Spleen (tissue), 11 donors: ENCODE results near the gene VCP. TPM values are rescaled to one million over a fixed set of nuclear protein-coding genes. Genes with fewer than 3 reads are reported as not detected.

Source experiments
- DNase-seq: peaks from one replicate; pipeline ENCODE4 v3.0.0-alpha.2; 2020
- H3K27ac ChIP-seq, 8 donors: fragments of 200-600 bp; sonication (generic) in 7 of 8; 1 replicate in 4 of 8; 2 replicates in 4 of 8; pipeline versions ENCODE4 v1.5.0 to v1.8.0; 2016 to 2021; ENCODE audit warnings: inconsistent platforms in 4 of 8, mild to moderate bottlenecking in 4 of 8, moderate library complexity in 1 of 8
- H3K27me3 ChIP-seq, 7 donors: fragments of 200-600 bp; sonication (generic) in 6 of 7; replicated peaks in 1 of 7; 1 replicate in 4 of 7; 2 replicates in 3 of 7; pipeline versions ENCODE4 v1.5.0 to v1.8.0; 2016 to 2021; ENCODE audit warnings: inconsistent platforms in 3 of 7, mild to moderate bottlenecking in 1 of 7
- H3K36me3 ChIP-seq, 6 donors: fragments of 200-600 bp; sonication (generic) in 5 of 6; 1 replicate in 4 of 6; 2 replicates in 2 of 6; pipeline versions ENCODE4 v1.5.0 to v1.8.0; 2016 to 2021; ENCODE audit warnings: inconsistent platforms in 2 of 6
- H3K4me1 ChIP-seq, 6 donors: fragments of 200-600 bp; sonication (generic) in 5 of 6; 1 replicate in 3 of 6; 2 replicates in 3 of 6; pipeline versions ENCODE4 v1.5.0 to v1.8.0; 2016 to 2021; ENCODE audit warnings: inconsistent platforms in 3 of 6
- H3K4me3 ChIP-seq, 8 donors: fragments of 200-600 bp; sonication (generic) in 7 of 8; 1 replicate in 4 of 8; 2 replicates in 4 of 8; pipeline versions ENCODE4 v1.5.0 to v1.8.0; 2016 to 2021; ENCODE audit warnings: inconsistent platforms in 4 of 8, mild to moderate bottlenecking in 4 of 8, moderate library complexity in 2 of 8
- H3K9me3 ChIP-seq, 8 donors: fragments of 200-600 bp; sonication (generic) in 7 of 8; 1 replicate in 4 of 8; 2 replicates in 4 of 8; pipeline versions ENCODE4 v1.5.0 to v1.8.0; 2016 to 2021; ENCODE audit warnings: inconsistent platforms in 4 of 8
- POLR2A ChIP-seq, 3 donors: fragments of 450-650 bp; IDR thresholded peaks; one replicate each; pipeline ENCODE4 v1.5.1; 2017; ENCODE audit warnings: antibody characterized with exemption in 3 of 3, mild to moderate bottlenecking in 1 of 3
- POLR2AphosphoS5 ChIP-seq, 3 donors: sonication (generic); formaldehyde crosslinking; IDR thresholded peaks; one replicate each; pipeline ENCODE4 v1.5.1; 2017; ENCODE audit warnings: antibody characterized with exemption in 3 of 3
- WGBS, 5 donors: extraction: QIAGEN DNeasy Blood & Tissue Kit in 3 of 5; methylation state at CpG; one replicate each; pipeline versions ENCODE4 v1.1.5 to v1.1.7; 2013 to 2018; 5-methylcytosine and 5-hydroxymethylcytosine counted together
- intact Hi-C: fragments of 100-400 bp; cut with DNase I; formaldehyde crosslinking; loops from one replicate; pipeline ENCODE4 v1.15.0; 2023; ENCODE audit warnings: low total_unique reads
- polyA plus RNA-seq, 3 donors: library from polyadenylated mRNA; stranded (reverse); fragments of 200-250 nt; gene quantifications; one replicate each; pipeline ENCODE4 v1.2.1, GENCODE V29; 2013
- total RNA-seq, 7 donors: library from RNA; depleted of rRNA in 3 of 7; stranded (reverse); fragments of >200 nt in 3 of 7; fragmentation: NEBNext Ultra II Directional in 4 of 7; extraction: Animal tissue kit (Norgen Biotek cat#: 25700) in 4 of 7; gene quantifications; one replicate each; pipeline versions ENCODE4 v1.1.0 to v1.2.1, GENCODE V29; 2016 to 2021
- TF ChIP-seq, protein P1 (sequence below), 11 experiments: fragments of 200-600 bp in 7 of 11; fragments of 450-650 bp in 4 of 11; sonication (generic) in 4 of 11; IDR thresholded peaks in 8 of 11; conservative IDR thresholded peaks in 3 of 11; 1 replicate in 7 of 11; 2 replicates in 4 of 11; pipeline versions ENCODE4 v1.4.0 to v1.8.0; 2016 to 2021; ENCODE audit warnings: antibody characterized with exemption in 11 of 11, inconsistent platforms in 4 of 11, mild to moderate bottlenecking in 1 of 11
- donor health status: healthy with polysubstance abuse.
- donor health status: DM: no; HTN: no; CAD: no; lungs with moderate emphysema.
- donor health status: DM: no; HTN: no; CAD: no.
- donor health status: Bipolar disorder and iron deficiency.
- donor health status: healthy.
- donor health status: DM: no; HTN: no; CAD: no.
- donor health status: DM: yes; HTN: yes; CAD: no.

VCP gene
- total and polyA plus RNA-seq, 10 donors: 48.5 to 269 (median 166) TPM

DNA sequence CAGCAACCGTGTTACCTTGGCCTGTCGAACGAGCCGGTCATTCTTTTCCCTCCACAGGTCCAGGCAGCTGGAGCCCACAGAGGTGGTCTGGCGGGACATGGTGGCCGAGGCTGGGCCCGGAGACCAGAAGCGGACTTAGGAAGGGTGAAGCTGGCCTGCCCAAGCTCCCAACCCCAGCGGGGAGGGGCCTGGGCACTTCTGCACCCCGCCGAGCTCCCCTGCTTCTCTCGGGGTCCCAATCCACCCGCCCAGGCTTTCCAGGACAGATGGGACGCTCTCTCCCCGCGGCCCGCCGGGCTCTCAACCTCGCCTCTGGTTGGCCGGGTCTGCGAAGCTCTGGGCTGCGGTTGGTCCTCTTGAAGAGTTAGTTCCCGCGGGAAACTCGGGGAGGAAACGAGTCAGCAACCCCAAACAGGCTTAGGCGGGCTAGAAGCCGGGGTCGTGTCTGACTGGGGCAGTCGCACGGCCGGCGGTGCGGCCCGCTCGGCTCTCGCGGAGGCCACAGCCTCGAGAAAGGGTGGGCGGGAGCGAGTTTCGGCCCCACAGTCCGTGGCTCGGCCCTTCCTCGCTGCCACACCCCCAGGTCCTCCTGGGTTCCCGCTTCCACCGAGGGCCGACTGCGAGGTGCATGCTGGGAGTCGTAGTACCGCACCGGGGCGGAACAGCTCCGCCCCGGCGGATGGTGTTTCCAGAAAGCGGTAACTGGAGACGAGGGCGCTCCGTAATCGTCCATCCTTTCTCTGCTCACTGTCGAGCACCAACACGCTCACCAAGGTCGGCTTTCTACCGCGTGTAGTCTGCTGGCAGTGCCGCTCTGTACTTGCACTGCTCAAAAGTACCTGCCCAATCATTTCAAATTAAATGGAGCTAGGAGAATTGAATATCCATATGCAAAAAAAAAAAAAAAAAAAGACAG is 7.3 kb upstream of the VCP start, which contains the start of gene FANCG:
TSS of gene FANCG (minus strand) at position 517 of the 916 bp plus-strand sequence. CDS start at position 99, 418 bp downstream.
- H3K27me3 ChIP-seq: no peaks in the 10 kb centered on the region
- peaks cover 8 to 30% (median 22%) of the 10 kb centered on the region in 6 donors for H3K4me1 ChIP-seq
- peak; percentile 98 for DNase-seq
- H3K9me3 ChIP-seq: no peaks in the 10 kb centered on the region
- 0% methylated on average over 25 to 67 of the region's 67 CpGs for WGBS, 5 donors
- H3K27ac ChIP-seq: peak within 1 kb of the TSS; percentile 32 to 93 (median 82)
- peaks cover 0 to 27% (median 0%) of the 10 kb centered on the region in 6 donors for H3K36me3 ChIP-seq
- H3K4me3 ChIP-seq: peak within 1 kb of the TSS; percentile 67 to 94 (median 82)
- TF ChIP-seq POLR2A (IDR thresholded peaks at IDR 0.05) (peak in 1 of 3 donors; percentile 8), POLR2AphosphoS5 (IDR thresholded peaks at IDR 0.05) (peak; percentile 86 to 93 (median 86))
- TF ChIP-seq, protein P1, sequence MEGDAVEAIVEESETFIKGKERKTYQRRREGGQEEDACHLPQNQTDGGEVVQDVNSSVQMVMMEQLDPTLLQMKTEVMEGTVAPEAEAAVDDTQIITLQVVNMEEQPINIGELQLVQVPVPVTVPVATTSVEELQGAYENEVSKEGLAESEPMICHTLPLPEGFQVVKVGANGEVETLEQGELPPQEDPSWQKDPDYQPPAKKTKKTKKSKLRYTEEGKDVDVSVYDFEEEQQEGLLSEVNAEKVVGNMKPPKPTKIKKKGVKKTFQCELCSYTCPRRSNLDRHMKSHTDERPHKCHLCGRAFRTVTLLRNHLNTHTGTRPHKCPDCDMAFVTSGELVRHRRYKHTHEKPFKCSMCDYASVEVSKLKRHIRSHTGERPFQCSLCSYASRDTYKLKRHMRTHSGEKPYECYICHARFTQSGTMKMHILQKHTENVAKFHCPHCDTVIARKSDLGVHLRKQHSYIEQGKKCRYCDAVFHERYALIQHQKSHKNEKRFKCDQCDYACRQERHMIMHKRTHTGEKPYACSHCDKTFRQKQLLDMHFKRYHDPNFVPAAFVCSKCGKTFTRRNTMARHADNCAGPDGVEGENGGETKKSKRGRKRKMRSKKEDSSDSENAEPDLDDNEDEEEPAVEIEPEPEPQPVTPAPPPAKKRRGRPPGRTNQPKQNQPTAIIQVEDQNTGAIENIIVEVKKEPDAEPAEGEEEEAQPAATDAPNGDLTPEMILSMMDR (IDR thresholded peaks at IDR 0.05 in 8 of 11, conservative IDR thresholded peaks at IDR 0.05 in 3 of 11): peak in 3 of 11 experiments; percentile 9 to 31 (median 20)
- intact Hi-C loops: no loop called here

DNA sequence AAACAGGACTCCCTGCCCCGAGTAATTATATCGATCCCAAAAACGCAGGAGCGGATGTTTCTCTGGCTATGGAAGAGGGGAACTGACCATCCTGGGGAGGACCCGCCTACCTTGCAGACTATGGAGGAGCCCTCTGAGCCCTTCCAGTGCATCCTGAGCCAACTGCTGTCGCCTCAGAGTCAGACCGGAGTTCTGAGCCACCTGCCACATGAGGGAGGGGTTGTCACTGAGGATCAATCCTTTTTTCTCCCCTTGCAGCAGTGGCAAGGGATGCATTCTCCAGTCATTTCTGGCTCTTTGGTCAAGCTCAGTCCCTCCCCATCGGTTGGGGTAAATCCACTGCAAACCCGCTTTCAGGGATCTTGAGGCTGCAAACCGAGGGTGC is 6.6 kb upstream of the VCP start:
- no peak for TF ChIP-seq POLR2AphosphoS5 (IDR thresholded peaks at IDR 0.05)
- TF ChIP-seq POLR2A (IDR thresholded peaks at IDR 0.05): no peak
- TF ChIP-seq, protein P1 (IDR thresholded peaks at IDR 0.05 in 8 of 11, conservative IDR thresholded peaks at IDR 0.05 in 3 of 11): no peak
- no peaks in the 10 kb centered on the region for H3K27me3 ChIP-seq
- DNase-seq: no peak
- peaks cover 0 to 34% (median 0%) of the 10 kb centered on the region in 6 donors for H3K36me3 ChIP-seq
- peak overlapping the region; percentile 67 to 94 (median 82) for H3K4me3 ChIP-seq
- peak overlapping the region in 7 of 8 donors; percentile 75 to 93 (median 84) for H3K27ac ChIP-seq
- intact Hi-C loops: no loop called here
- no peaks in the 10 kb centered on the region for H3K9me3 ChIP-seq
- 4 to 15% (median 8%) methylated on average over 8 to 10 of the region's 10 CpGs for WGBS, 5 donors
- H3K4me1 ChIP-seq: peaks cover 8 to 30% (median 22%) of the 10 kb centered on the region in 6 donors

DNA sequence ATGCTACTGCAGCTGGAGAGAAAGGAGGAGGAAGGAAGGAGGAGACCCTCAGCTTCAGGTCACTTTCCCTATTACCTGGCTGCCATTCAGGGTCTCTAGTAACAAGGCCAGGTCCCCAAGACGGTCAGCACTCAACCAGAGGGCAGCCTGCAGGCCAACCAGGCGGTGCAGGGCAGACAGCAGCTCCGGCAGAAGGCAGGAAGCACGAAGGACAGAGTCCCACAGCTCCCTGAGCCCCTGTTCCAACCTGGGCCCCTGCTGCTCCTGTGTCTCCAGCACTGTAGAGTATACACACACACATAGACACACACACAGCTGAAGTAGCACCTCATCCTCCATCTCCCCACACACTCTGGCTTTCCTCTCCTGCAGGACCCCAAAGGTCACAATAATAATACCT is 5.6 kb upstream of the VCP start:
- no peak overlapping the region for H3K27ac ChIP-seq
- peaks cover 0 to 37% (median 0%) of the 10 kb centered on the region in 6 donors for H3K36me3 ChIP-seq
- no peaks in the 10 kb centered on the region for H3K27me3 ChIP-seq
- no peaks in the 10 kb centered on the region for H3K9me3 ChIP-seq
- 68 to 92% (median 72%) methylated on average over 4 of the region's 4 CpGs for WGBS, 5 donors
- intact Hi-C loops: no loop called here
- peaks cover 9 to 39% (median 25%) of the 10 kb centered on the region in 6 donors for H3K4me1 ChIP-seq
- no peak for DNase-seq
- TF ChIP-seq POLR2AphosphoS5 (IDR thresholded peaks at IDR 0.05): no peak
- H3K4me3 ChIP-seq: peak overlapping the region in 1 of 8 donors; percentile 88

DNA sequence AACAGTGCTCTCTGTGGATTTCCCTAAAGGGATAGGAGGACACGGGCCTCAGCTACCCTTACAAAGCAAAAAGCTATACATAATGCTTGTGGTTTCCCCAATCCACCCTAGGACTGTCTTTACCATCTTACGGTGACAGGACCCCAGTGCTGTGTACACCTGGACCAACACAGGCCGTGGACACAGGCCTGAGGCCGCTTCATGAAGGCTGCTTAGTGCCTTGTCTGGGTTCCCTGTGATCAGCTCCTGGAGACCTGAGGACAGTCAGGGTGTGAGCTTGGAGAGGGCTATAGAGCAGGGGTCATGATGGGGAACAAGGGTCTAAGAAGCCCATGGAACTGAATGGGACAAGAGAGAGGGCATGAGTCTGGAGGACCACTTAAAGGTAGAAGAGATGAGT is 4.4 kb upstream of the VCP start:
- no peak for DNase-seq
- no peaks in the 10 kb centered on the region for H3K27me3 ChIP-seq
- intact Hi-C loops: no loop called here
- H3K36me3 ChIP-seq: peaks cover 0 to 37% (median 0%) of the 10 kb centered on the region in 6 donors
- H3K9me3 ChIP-seq: no peaks in the 10 kb centered on the region
- no peak overlapping the region for H3K27ac ChIP-seq
- TF ChIP-seq POLR2A (IDR thresholded peaks at IDR 0.05) (no peak), POLR2AphosphoS5 (IDR thresholded peaks at IDR 0.05) (no peak)
- TF ChIP-seq, protein P1 (IDR thresholded peaks at IDR 0.05 in 8 of 11, conservative IDR thresholded peaks at IDR 0.05 in 3 of 11): no peak
- H3K4me1 ChIP-seq: peaks cover 11 to 43% (median 29%) of the 10 kb centered on the region in 6 donors
- 91 to 97% (median 94%) methylated on average over 4 of the region's 4 CpGs for WGBS, 5 donors
- no peak overlapping the region for H3K4me3 ChIP-seq
